GM23338 (cell line): ENCODE results near the gene NECAP2.

ENCODE experiments used
- CREB1 ChIP-seq: fragments of 250-450 bp; sonication (Bioruptor Pico); IDR thresholded peaks from 2 replicates; pipeline ENCODE4 v1.5.0; 2020; ENCODE audit warnings: low read depth, mild to moderate bottlenecking, moderate library complexity
- EZH2 ChIP-seq: fragments of 200-600 bp; sonication (generic); IDR thresholded peaks from one replicate; pipeline ENCODE4 v1.8.0; 2017; ENCODE audit warnings: antibody characterized with exemption, mild to moderate bottlenecking, low read depth; ENCODE audit not compliant: unreplicated experiment
- EZH2phosphoT487 ChIP-seq: fragments of 200-600 bp; sonication (generic); IDR thresholded peaks from one replicate; pipeline ENCODE4 v1.8.1; 2018; ENCODE audit warnings: antibody characterized with exemption; ENCODE audit not compliant: unreplicated experiment
- JUNB ChIP-seq: IDR thresholded peaks from one replicate; pipeline ENCODE4 v1.6.1; 2016; ENCODE audit warnings: antibody characterized with exemption; ENCODE audit not compliant: unreplicated experiment
- NANOG ChIP-seq: IDR thresholded peaks from 2 replicates; pipeline ENCODE4 v1.6.1; 2016; ENCODE audit warnings: antibody characterized with exemption, borderline replicate concordance
- POLR2AphosphoS5 ChIP-seq: IDR thresholded peaks from 2 replicates; pipeline ENCODE4 v1.6.1; 2016; ENCODE audit warnings: antibody characterized with exemption, low read depth
- STAT1 ChIP-seq: IDR thresholded peaks from one replicate; pipeline ENCODE4 v1.6.1; 2016; ENCODE audit warnings: antibody characterized with exemption; ENCODE audit not compliant: unreplicated experiment
- ZNF114 ChIP-seq: fragments of 250-450 bp; sonication (Bioruptor Pico); IDR thresholded peaks from 2 replicates; pipeline ENCODE4 v1.5.0; 2020; ENCODE audit warnings: mild to moderate bottlenecking, moderate library complexity
- ZNF331 ChIP-seq: fragments of 250-450 bp; sonication (Bioruptor Pico); IDR thresholded peaks from 2 replicates; pipeline ENCODE4 v1.5.0; 2020; ENCODE audit warnings: low read depth, mild to moderate bottlenecking, moderate library complexity
- TF ChIP-seq, protein P1 (sequence below), 2 experiments: fragments of 200-600 bp in 1 of 2; sonication (generic) in 1 of 2; conservative IDR thresholded peaks; 2 replicates each; pipeline versions ENCODE4 v1.5.1 to v1.6.1; 2016 to 2017; ENCODE audit warnings: antibody characterized with exemption in 2 of 2, low read depth in 2 of 2, mild to moderate bottlenecking in 2 of 2, moderate library complexity in 1 of 2
- TF ChIP-seq, protein P2 (sequence below): IDR thresholded peaks from one replicate; pipeline ENCODE4 v1.6.1; 2018; ENCODE audit warnings: antibody characterized with exemption; ENCODE audit not compliant: unreplicated experiment
- TF ChIP-seq, protein P3 (sequence below): IDR thresholded peaks from 2 replicates; pipeline ENCODE4 v1.6.1; 2016; ENCODE audit warnings: antibody characterized with exemption

DNA sequence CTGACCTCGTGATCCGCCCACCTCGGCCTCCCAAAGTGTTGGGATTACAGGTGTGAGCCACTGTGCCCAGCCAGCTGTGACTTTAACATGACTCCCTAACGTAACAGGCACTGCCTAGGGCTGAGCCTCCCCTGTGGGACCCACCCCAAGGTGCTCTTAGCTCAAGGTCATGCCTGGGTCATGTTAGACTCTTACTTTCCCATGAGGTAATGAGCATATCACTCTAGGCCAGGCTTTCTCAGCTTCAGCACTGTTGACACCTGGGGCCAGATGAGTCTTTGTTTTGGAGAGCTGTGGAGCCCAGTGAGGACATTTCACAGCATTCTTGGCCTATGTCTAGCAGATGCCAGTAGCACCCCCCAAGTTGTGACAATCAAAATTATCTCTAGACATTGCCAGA is 4.5 kb downstream of the NECAP2 start:
- TF ChIP-seq, protein P1, sequence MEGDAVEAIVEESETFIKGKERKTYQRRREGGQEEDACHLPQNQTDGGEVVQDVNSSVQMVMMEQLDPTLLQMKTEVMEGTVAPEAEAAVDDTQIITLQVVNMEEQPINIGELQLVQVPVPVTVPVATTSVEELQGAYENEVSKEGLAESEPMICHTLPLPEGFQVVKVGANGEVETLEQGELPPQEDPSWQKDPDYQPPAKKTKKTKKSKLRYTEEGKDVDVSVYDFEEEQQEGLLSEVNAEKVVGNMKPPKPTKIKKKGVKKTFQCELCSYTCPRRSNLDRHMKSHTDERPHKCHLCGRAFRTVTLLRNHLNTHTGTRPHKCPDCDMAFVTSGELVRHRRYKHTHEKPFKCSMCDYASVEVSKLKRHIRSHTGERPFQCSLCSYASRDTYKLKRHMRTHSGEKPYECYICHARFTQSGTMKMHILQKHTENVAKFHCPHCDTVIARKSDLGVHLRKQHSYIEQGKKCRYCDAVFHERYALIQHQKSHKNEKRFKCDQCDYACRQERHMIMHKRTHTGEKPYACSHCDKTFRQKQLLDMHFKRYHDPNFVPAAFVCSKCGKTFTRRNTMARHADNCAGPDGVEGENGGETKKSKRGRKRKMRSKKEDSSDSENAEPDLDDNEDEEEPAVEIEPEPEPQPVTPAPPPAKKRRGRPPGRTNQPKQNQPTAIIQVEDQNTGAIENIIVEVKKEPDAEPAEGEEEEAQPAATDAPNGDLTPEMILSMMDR (conservative IDR thresholded peaks at IDR 0.05; ENCODE audit: low read depth in 2 of 2): no peak
- TF ChIP-seq, protein P2, sequence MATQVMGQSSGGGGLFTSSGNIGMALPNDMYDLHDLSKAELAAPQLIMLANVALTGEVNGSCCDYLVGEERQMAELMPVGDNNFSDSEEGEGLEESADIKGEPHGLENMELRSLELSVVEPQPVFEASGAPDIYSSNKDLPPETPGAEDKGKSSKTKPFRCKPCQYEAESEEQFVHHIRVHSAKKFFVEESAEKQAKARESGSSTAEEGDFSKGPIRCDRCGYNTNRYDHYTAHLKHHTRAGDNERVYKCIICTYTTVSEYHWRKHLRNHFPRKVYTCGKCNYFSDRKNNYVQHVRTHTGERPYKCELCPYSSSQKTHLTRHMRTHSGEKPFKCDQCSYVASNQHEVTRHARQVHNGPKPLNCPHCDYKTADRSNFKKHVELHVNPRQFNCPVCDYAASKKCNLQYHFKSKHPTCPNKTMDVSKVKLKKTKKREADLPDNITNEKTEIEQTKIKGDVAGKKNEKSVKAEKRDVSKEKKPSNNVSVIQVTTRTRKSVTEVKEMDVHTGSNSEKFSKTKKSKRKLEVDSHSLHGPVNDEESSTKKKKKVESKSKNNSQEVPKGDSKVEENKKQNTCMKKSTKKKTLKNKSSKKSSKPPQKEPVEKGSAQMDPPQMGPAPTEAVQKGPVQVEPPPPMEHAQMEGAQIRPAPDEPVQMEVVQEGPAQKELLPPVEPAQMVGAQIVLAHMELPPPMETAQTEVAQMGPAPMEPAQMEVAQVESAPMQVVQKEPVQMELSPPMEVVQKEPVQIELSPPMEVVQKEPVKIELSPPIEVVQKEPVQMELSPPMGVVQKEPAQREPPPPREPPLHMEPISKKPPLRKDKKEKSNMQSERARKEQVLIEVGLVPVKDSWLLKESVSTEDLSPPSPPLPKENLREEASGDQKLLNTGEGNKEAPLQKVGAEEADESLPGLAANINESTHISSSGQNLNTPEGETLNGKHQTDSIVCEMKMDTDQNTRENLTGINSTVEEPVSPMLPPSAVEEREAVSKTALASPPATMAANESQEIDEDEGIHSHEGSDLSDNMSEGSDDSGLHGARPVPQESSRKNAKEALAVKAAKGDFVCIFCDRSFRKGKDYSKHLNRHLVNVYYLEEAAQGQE: no peak
- TF ChIP-seq JUNB (no peak), EZH2 (no peak), CREB1 (CRISPR knock-in tag) (no peak), POLR2AphosphoS5 (no peak), EZH2phosphoT487 (no peak), ZNF114 (no peak), NANOG (no peak), STAT1 (no peak), ZNF331 (CRISPR knock-in tag) (no peak)
- TF ChIP-seq, protein P3, sequence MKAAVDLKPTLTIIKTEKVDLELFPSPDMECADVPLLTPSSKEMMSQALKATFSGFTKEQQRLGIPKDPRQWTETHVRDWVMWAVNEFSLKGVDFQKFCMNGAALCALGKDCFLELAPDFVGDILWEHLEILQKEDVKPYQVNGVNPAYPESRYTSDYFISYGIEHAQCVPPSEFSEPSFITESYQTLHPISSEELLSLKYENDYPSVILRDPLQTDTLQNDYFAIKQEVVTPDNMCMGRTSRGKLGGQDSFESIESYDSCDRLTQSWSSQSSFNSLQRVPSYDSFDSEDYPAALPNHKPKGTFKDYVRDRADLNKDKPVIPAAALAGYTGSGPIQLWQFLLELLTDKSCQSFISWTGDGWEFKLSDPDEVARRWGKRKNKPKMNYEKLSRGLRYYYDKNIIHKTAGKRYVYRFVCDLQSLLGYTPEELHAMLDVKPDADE: no peak
